Stimulated activated naive CD8-positive, alpha-beta T cell treated with anti-CD3 and anti-CD28 coated beads, Interleukin-15, Interleukin-2, amounts not matched to agents 100 U/mL and 50 U/mL, for 24 hours (primary cell): ENCODE data around the gene ABHD12B.
"Not testable (repeated sequence)": the region's sequence is repeated elsewhere in the genome, so short reads cannot be mapped to it uniquely, and the experiment has no call there.

Experiments
- ATAC-seq: fragments of 150-1000 bp; cut with Tn5 transposase; one replicate; pipeline ENCODE4 v1.10.0; 2021
- DNase-seq: peaks from one replicate; pipeline ENCODE4 v3.0.0; 2021

ABHD12B gene

DNA sequence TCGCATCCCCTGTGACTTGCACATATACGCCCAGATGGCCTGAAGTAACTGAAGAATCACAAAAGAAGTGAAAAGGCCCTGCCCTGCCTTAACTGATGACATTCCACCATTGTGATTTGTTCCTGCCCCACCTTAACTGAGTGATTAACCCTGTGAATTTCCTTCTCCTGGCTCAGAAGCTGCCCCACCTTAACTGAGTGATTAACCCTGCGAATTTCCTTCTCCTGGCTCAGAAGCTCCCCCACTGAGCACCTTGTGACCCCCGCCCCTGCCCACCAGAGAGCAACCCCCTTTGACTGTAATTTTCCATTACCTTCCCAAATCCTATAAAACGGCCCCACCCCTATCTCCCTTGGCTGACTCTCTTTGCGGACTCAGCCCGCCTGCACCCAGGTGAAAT is 24.6 kb downstream of the ABHD12B start:
- not testable (repeated sequence) for DNase-seq, ATAC-seq

DNA sequence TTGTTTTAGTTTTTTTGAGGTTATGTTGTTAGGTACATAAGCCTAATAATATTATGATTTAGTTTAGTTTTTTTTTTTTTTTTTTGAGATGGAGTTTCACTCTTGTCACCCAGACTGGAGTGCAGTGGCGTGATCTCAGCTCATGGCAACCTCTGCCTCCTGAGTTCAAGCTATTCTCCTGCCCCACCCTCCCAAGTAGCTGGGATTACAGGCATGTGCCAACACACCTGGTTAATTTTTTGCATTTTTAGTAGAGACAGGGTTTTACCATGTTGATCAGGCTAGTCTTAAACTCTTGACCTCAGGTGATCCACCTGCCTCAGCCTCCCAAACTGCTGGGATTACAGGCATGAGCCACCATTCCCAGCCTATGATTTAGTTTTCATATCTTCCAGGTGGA is 25.2 kb downstream of the ABHD12B start:
- ATAC-seq, result not testable (repeated sequence)

DNA sequence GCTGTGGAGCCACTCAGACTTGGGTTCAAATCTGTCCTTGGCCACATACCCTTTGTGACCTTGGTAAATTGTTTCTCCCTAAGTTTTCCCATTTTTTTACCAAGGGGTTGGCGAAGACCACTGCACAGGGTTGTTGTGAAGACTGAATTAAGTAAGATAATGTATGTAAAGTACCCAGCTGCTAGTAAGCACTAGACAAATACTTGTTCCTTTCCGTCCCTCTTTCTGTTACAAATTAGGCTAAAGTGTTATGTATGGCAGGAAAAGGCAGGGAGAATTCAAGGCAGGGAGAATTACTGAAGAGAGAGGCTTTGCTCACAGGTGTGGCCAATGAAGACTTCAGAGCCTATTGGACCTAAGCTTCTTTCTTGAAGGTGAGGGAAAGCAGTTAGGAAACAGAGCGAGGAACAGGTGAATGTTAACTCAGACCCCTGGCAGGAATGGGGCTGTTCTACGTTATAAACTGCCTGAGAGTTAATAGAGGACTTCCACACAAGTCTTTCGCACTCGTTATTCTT is 25.9 kb downstream of the ABHD12B start:
- DNase-seq, result no peak
- no peak for ATAC-seq

More for the DNA sequence above, 25.2 kb downstream of the ABHD12B start:
- not testable (repeated sequence) for DNase-seq

DNA sequence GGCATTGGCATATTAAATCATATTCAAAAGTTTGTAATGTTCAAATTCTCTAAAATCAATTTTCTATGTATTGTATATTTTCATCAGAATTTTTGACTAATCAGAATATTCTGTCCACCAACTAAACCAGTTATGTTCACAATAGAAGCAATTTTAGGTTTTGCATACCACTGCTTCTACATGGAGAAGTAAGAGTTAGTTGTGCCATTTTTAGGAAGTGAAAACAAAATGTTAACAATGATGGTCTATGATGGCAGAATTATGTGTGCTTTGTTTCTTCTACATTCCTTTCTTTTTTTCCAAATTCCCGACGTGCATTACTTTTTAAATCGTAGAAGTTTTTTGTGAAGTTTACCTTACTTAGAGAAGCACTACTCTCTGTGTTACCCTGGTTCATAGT is 29.5 kb downstream of the ABHD12B start:
- no peak for DNase-seq
- no peak for ATAC-seq

DNA sequence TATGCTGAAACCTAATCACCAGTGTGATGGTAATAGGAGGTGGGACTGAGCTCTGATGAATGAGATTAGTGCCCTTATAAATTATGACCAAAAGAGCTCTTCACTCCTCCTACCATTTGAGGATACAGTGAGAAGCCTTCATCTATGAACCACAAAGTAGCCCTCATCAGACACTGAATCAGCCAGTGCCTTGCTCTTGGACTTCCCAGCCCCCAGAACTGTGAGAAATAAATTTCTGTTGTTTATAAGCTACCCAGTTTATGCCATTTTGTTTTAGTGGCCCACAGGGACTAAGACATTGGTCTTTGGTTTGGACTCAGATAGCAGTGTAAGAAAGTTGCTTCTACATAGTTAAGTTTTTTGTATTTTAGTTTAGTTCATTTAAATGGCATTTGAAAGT is 32.9 kb downstream of the ABHD12B start:
- ATAC-seq (no peak), DNase-seq (no peak)

DNA sequence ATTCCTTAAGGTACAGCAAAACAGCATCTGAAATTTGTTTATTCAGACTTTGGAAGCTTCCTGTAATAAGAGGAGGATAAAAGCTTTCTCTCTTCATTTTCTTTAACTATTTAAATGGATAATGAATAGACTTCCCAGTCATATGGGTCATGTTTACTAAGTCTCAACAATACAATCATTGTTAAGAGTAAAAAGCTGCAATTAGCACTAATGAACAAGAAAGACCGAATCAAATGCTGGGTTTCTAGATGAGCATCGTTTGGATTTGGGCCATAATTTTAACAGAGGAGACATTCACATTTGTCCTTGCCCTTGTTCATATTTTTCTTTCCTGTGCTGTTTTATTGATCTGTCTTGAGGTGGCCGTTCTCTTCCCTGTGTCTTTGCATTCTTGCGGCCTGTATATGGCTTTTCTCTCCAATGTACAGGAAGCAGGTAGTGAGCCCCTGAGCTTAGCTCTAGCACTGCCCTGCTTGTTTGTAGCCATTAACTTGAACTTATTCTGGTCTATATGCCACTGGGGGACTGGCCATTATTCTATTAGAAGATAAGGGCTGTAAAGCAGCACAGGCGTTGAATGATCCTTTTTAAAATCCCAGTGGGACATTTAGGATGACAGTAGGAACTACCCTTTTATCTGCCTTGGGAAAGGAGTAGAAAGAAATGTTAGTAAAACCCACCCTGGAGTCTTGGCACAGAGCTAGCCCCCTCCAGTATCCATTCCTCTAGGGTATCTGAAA is 34.6 kb downstream of the ABHD12B start:
- ATAC-seq, result no peak
- no peak for DNase-seq

DNA sequence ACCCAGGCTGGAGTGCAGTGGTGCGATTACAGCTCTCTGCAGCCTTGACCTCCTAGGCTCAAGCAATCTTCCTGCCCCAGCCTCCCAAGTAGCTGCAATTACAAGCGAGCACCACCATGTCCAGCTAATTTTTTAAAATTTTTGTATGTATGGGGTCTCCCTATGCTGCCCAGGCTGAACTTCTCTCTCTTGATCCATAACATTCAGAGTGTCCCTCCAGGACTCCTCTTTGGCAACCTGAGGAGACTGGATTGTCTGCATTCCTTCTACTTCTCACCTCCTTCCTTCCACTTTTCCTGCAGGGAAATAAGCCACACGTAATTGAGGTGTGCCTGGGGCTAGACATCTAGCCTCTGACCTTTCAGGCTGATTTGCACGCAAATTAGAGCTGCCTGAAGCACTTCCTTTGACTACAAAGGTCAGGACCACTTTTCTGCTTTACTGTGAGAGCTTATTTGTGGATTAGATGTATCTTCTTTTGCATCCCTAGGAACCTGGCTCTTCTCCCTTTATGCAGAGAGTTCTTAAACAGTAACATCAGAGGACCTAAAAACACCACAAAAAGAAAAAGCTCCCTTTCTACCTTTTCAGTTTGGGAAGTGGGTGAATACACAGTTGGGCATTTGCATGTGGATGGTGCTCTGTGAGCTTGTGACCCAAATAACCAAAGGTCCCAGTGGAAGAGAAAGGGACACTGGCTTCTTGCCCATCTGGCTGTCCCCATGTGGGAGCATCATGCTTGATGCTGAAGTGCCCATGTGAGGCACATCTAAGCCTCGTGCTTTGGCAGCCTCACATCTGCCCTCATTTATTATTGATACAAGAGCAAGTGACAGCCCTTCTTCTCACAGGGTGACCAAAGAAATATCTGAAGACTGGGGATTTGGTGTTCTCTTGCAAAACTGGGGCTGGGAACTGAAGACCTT is 38.9 kb downstream of the ABHD12B start:
- ATAC-seq, result no peak
- DNase-seq, result no peak

DNA sequence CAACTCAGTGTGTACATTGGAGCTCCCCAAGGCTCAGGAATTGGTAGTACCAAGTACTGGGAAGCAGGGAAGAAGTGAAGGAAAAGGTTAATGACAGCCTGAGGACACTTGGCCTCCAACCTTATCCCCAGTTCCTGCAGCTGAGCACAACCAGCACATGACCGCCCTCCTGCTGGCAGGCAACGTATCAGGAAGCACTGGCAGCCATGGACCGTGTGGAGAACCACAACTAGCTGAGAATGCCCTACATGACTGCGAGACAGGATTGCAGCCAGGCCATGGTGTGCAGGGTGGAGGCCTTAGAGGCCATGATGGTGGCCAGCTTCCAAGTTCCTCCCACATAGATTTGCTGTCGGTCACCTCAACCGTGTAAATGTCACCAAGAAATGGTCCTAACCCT is 45.6 kb downstream of the ABHD12B start:
- no peak for DNase-seq

DNA sequence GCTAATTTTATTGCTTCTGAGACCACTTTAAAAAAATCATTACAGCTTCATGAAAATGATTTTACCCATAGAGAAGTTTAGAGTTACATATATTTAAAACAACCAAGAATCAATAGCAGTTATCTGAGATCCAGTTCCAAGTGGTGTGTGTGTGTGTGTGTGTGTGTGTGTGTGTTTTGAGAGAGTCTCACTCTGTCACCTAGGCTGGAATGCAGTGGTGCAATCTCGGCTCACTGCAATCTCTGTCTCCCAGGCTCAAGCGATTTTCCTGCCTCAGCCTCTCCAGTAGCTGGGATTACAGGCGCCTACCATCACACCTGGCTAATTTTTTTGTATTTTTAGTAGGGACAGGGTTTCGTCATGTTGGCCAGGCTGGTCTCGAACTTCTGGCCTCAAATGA is 47.7 kb downstream of the ABHD12B start:
- not testable (repeated sequence) for ATAC-seq, DNase-seq

More for the DNA sequence above, 45.6 kb downstream of the ABHD12B start:
- ATAC-seq, result no peak

DNA sequence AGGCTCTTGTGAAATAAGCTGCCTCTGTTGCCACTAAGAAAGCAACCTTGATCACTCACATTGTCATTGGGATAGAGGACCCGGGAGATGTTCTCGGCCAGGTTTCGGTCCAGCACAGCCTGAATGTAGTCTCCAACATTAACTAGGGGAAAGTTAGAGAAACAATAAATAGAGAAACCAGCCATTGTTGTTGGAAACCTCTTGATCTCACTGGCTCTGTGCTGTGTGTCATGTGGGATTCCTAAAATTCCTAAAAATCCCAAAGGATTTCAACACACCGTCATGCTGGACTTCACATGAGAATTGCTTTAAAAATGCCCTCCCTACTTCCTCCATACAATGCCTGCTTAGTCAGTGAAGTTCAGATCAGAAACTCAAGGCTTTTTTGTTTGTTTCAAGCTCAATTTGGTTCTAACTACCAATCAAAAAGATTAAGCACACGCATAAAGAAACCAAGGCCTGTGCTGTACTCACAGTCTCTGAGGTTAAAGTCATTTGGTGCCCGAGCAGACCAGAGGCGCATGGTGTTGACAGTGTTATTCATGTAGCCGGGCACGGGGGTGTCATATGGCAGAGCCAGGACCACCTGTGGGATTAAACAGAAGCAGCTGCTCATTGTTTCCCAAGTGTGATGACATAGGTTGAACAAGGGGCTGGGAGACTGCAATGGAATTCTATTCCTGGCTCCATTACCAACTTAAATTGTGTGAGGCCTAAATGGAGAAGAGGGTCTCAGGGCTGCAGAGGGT is 48.8 kb downstream of the ABHD12B start:
- ATAC-seq (no peak), DNase-seq (no peak)

DNA sequence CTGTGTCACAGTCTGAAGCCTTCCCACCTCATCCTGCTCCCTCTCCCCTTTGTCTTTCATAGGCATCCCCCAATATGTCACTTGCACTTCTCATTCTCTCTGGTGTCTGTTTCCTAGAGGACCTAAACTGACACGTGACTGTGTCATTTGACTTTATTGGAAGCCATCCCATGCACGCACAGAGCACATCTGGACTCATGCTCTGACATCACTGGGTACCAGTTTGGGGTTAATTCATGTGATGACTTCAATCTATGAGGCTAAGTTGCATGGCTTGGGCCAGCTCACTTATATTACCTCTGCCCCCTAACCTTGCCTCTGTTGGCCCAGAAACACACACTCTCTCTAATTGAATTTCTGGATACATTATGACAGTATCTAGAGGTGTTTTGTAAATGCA is 51.0 kb downstream of the ABHD12B start:
- DNase-seq (no peak), ATAC-seq (no peak)

DNA sequence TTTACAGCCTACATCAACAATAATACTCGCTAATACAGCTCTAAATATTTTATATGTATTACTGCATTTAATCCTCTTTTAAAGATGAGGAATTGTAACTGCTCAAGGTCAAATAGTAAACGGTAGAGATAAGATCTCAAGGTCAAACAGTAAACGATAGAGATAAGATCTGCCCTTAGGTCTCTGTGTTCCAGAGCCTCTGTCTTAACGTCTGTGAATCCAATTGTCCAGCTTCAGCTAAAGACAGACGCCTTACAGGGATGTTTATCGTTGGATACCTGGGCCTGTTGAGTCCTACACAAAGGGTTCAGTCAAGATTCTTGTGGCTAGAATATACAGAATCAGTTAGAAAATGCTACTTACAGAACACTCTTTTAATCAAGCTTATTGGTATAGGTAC is 52.4 kb downstream of the ABHD12B start:
- DNase-seq (no peak), ATAC-seq (no peak)

DNA sequence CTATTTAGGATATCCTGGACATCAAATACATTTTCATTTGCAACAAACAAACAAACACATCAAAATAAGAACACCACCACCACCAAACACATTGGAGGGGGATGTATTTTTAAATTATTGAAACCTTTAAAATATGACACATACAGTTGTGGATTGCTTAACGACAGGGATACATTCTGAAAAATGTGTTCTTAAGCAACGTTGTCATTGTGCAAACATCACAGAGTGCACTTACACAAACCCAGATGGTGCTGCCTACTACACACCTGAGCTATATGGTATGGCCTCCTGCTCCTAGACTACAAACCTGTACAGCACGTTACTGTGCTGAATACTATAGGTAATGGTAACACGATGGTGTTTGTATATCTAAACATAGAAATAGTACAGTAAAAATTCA is 53.0 kb downstream of the ABHD12B start:
- ATAC-seq (no peak), DNase-seq (no peak)

DNA sequence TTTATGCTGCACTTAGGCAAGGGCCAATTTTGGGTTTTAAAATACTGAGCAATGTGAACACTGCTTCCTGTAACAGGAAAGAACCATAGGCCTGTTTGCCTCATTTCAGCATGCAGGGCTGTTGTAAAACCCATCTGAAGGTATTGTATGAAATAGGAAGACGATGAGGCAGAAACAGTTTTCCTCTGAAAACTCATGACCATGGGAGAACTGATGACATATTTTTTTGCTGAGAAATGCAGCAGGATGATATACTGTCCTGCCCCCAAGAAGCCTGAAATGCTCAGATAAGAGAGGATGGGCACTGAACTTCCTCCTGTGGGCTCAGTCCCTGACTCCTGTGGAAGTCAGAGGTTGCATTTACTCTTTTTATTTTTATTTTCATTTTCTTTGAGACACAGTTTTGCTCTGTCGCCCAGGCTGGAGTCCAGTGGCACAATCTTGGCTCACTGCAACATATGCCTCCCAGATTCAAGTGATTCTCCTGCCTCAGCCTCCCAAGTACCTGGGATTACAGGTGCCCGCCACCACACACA is 55.1 kb downstream of the ABHD12B start:
- DNase-seq (no peak), ATAC-seq (no peak)

DNA sequence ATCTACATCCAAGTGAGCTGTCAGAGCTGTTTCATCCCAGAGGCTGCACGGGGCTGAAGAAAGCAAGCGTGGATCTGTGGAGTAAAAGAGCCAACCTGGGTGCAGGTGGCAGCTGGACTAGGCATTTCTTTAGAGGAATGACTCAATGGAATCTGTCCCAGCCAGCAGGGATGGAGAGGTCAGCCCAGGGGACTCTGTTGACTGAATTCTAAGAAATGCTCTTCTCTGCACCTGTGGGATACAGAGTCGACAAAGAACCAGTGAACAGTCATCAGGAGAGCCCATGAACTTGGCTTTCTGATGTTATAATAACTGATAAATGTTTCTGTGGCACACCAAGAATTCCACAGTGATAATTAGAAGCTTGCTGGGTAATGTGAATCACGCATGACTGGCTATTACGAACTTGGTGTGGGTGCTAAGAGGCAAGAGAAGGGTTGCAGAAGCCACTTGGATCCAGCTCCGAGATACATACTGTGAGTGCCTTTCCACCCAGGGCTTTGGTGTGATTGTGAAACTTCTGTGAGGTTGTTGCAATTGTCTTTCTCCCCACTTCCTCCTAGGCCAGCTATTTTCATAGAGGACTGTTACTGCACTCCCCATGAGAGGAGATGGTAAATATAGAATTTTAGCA is 56.3 kb downstream of the ABHD12B start:
- DNase-seq, result no peak
- ATAC-seq, result peak; percentile 46

DNA sequence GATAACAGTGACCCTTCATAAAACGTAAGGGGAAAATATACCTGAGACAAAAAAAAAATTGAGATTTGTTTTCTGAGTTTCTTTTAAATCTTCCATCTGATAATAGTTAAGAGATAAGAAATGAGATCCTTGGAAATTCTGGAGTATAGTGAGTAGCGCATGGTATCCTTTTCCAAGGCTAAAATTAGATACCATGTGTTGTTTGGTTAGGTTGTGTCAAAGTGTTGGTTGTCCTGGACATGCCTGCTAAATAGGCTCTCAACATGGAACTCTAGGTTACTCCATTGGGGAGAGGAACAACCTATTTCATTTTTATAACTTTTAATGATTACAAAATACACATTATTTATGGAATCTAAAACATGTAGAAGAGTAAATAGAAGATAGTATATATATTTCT is 57.7 kb downstream of the ABHD12B start:
- ATAC-seq (no peak), DNase-seq (no peak)

DNA sequence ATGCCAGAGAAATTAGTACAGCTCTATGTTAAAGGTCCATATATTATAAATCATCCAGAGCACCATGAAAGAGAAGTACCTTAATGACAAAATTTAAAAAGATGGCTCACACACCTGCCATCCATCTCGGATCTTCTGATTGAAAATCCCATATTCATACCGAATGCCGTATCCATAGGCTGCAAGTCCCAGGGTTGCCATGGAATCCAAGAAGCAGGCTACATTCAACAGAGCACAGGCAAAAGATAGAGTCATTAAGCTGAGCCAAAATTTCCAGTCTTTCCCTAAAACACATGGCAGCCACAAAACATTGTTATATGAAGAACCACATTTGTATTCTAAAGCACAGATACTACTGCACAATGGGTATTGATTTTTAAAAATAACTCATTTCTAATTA is 59.7 kb downstream of the ABHD12B start:
- ATAC-seq (no peak), DNase-seq (no peak)

DNA sequence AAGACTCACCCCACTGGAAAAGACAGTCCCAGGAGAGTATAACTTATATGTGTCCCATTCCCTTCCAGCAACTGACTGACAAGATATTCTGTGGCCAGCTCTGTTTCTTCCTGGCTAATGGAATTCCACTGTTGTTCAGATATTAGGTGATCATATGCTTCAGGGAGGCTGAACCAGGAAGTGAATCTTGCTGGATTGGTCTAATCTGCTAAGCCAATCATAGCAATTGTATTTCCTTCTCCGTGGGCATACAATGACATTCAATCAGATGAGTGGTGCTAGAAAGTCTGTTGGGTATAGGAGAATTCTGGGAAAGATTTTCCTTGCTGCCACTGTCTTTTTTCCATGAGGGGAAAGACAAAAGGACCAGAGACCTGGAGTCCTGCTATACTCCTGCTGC is 60.3 kb downstream of the ABHD12B start:
- no peak for DNase-seq
- ATAC-seq, result no peak

DNA sequence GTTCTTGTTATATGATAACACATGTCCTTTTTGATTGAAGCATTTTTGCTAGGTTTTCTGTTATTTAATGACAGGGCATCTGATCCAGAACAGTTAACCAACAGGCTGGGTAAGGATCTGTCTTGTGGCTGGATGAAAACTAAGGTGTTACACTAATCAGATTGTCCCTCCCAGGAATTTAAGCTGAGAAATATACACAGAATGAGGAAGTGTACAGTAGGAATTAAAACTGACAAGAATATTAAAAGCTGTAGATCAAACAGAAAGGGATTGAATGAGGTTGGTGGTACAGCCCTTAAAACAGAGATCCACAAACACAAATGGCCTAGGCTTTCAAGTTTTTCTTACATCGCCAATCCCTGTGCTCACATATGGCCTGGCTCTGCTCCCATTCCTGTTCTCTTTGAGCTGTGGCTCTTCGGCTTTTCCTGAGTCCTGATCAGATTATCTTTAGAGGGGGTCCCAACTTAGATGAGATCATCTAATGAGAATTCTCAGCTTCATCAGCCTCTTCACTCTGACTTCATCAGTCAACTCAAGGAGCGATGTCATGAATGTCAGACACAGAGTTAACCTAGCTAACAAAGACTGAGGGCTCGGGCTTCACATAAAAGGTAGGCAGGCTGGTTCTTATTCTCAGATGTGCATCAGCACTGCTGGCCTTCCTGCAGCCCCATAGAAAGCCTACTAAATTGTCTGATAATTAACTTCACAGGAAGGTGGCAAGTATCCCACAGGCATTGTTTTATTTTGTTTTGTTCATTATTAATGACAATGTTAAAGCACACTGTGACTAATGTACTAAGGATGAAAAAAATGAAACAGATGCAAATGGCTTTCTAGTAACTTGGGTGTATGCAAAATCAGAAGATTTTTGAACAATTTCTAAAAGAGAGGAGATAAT is 61.0 kb downstream of the ABHD12B start:
- ATAC-seq, result no peak

More for the DNA sequence above, 61.0 kb downstream of the ABHD12B start:
- DNase-seq, result no peak
